CD4-positive, alpha-beta T cell treated with Interleukin-17A for 4 hours (primary cell): ENCODE results near the gene CORO7.

Source experiments
- DNase-seq: peaks from one replicate; pipeline ENCODE4 v3.0.0-alpha.2; 2020; ENCODE audit warnings: mixed read lengths

The CORO7 gene

DNA sequence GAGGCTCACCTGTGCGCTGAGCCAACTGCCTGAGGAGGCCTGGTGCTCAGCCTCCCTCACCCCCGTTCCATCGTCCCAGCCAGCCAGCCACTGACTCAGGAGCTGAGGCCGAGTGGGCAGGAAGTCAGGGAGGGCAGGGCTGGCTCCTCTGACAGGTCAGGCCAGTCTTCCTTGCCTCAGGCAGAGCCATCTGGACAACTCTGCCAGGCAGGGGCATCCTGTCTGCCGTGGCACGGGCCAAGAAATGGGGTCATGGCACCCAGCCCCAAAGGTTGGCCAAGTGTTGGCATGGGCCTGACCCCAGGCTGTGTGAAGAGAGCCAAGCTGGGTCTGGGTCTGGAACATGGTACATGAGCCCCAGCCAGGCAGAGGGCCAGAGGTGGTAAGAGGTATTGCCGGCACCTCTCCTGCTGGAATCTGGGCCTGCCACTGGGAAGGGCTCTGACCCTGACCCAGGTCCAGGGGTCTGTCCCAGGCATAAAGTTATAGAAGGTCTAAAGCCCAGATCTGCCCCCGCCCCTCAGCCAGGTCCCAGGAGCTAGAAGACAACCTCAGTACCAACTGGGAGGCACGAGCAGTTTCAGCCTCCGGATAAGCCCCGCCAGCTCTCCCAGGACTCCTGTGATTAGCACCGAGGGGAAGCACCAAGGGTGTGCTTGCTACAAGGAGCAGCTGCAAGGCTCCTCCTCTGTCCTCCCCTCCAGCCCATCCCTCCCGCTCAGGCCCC lies 47.2 kb downstream of the CORO7 start:
- DNase-seq, result no peak

DNA sequence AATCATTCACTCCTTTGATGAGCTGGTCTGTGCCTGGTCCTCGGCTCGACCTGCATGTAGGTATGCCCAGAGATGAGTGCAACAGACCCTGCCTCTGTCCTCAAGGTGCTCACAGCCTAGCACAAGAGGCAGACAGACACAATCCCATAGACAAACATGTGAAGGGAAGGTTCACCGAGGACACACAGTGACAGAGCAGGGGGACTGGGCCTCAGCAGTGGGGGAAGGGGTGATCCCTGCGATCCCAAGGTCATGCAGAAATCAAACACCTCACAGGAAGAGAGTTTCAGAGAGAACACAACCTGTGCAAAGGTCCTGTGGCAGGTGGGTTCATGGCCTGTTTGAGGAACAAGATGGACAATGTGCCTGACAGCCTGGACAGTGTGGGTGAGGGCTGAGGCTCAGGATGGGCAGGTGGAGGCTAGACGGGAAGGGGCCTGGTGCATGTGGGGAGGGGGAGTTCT lies 49.0 kb downstream of the CORO7 start:
- no peak for DNase-seq

DNA sequence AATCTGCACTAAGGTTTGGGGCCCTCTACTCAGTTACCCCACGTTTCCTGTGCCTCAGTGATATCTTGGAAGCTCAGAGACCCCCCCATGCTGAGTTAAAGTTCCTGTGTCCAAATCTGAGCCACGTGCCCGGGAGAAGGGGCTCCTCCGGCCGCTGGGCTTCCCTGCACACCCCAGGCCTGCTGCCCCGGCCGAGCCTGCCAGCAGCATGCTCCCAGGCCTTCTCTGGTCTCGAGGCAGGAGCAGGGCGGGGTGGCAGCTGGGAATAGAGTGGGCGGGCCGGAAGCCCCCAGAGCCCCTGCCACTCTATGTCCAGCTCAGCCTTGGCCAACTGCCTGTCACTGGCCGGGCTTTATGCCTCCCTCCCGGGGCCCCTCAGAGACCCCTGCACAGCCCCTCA lies 50.4 kb downstream of the CORO7 start:
- no peak for DNase-seq

DNA sequence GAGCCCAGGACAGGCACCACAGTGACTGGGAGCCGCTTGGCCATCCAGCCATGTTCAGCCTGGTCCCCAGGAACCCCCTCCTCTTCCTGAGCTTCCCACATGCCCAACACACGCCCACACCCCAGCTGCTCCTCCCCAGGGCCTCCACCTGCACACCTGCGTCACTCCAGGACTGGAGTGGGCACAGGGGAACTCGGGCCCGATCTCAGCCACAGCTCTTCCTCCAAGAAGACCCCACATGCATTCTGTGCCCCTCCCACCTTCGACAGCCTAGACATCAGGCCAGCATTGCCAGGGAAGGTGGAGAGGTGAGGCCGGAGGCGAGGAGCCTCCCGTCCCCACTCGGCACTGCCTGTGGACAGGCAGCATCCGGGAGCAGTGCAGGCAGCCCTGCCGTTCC lies 50.8 kb downstream of the CORO7 start:
- no peak for DNase-seq

DNA sequence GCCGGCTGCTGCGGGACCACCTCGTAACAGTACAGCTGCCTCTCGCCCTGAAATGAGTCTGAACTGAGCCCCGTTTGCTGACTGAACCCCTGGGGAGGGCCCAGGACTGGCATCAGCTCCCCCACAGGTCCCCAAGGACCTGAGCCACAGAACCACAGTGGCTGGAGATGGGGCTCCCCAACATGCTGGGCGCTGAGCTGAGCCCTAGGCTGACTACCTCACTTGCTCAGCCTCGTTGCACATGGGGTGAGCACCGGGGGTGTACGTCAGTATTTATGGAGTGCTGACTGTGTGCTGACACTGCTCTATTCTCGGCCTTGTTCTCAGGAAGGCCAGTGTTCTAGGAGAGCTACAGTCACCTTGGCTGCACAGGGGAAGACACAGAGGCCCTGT lies 51.4 kb downstream of the CORO7 start:
- no peak for DNase-seq

DNA sequence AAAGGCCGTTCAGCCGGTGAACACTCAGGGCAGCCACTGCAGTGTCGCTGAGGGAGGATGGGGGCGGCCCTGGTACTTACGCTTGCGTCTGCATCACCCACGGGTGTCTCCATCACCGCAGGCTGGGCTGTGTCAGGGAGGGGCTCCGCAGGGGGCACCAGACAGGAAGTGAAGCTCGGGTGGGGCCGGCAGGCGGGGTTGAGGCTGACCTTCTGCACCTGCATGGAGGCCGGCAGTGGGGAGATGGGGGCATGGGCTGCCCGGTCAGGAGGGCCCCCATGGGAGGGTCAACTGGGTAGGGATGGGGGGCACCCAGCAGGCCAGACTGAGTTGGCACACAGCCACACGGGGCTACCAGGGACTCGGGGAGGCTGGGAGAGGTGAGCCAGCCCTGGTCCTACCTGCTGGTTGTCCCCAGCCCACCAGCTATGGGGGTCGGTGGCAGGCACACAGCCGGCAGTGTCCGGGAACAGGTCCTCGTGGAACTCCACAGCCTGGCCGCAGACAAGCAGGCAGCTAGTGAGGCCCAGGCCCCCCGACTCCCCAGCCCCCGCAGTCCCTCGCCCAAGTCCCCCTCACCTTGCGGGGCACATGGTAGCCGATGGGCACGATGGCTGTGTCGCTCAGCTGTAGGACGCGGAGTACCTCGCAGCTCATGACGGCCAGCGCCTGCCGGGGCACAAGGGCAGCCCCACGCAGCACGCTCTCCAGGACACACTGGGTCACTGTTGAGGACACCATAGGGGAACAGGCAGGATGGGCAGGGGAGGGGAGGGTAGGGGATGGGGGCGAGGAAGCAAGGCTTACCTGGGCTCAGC lies 52.0 kb downstream of the CORO7 start:
- DNase-seq, result no peak

DNA sequence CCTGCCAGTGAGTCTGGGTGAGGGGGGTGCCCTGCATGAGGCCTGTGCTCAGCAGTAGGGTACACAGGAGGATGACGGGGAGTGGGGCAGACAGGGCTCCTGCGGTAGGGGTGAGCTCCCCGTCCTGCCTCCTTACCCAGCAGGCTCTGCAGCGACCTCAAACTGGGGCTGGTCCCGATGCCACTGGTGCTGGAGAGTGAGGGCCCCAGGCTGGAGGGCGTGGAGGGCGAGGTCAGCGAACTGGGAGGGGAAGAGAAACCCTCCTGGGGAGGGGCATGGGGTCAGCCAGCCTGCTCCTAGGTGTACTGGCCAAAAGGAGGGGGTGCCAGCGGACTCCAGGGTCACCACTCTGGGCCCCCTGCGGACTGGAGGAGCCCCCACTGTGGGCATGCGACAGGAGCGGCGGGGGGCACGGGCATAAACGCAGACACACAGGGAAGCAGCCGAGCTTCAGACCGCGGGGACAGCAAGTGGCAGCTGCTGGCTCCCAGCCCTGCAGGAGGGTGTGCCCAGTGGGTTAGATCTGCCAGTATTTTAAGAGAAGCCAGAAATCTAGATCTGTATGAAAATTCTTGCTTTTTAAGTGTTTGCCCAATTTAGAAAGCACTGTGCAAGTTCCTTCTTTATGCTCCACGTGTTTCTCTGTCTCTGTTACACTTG lies 53.8 kb downstream of the CORO7 start:
- no peak for DNase-seq

DNA sequence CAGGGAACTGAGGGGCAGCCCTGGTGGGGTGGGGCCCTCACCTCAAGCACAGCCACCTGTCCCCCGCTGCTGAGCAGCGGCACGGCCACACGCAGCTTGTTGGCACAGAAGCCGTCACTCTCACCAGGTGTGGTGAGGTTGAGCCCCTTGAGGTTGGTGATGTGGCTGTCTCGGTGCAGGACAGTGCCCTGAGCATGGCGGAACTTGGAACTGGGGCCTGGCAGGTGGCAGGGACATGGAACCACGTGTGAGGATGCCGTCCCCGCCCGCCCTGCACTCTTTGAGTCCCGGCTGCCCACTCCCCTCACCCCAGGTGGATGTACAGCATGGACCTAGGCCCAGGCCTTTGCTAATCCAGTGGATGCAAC lies 54.5 kb downstream of the CORO7 start:
- DNase-seq, result no peak

DNA sequence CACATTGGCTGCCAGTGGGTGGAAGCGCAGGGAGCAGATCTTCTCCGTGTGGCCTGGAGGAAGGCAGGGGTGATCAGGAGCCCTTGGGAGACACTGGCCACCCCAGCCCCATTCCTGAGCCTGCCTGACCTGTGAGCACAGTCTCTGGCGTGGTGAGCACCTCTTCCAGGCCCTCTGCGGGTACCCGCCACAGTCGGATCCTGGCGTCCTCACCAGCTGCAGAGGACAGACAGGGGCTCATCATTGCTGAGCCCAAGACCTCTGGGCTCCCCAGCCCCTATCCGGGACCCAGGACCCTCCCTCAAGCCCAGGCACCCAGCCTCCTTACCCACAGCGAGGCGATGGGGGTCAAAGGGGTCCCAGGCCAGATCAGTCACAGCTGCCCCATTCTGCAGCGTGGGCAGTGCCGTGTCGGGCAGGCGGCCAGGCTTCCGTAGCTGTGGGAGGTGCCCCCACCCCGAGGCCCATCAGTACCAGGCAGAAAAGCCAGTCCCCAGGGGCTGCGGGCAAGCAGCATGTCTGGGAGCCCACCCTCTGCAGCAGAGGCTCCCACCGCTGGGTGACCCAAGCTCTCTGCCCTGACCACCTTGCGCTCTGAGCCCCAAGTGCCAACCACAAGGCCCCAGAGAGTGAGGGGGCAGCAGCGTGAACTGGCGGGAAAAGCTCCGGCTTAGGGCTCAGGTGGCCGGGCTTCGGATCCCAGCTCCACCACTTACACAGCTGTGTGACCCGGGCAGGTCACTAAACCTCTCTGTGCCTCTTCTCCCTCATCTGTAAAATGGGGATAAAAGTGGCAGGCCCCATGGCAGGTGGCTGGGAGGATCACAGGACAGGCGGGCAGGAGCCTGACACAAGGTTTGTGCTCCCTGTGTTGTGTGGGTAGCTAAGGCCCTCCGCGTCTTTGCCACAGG lies 55.1 kb downstream of the CORO7 start:
- DNase-seq, result no peak

DNA sequence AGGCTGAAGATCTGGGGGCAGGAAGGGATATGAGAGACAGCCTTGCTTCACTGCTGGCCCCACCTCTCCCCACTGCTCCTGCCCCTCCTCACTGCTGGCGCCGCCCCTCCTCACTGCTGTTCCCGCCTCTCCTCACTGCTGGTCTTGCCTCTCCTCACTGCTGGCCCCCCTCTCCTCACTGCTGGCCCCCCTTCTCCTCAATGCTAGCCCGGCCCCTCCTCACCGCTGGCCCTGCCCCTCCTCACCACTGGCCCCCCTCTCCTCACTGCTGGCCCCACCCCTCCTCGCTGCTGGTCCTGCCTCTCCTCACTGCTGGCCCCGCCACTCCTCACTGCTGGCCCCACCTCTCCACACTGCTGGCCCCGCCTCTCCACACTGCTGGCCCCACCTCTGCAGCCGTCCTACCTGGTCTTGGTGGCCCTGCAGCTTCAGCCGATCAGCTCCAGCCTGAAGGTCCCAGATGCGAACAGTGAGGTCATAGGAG lies 55.8 kb downstream of the CORO7 start:
- no peak for DNase-seq

DNA sequence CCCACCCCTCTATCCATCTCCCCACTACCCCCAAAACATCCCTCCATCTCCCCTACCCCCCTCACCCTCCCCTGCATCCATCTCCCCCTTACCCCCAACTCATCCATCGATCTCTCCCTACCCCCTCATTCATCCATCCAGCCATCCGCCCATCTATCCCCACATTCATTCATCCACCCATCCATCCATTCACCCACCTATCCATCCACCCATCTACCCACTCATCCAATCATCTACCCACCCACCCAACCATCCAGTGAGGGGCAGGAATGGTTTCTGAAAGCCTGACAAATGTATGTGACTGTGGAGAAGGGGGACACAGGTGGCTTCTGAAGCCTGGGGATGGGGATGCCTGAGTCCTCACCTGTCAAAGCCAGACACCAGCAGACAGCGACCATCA lies 56.5 kb downstream of the CORO7 start:
- DNase-seq, result no peak

DNA sequence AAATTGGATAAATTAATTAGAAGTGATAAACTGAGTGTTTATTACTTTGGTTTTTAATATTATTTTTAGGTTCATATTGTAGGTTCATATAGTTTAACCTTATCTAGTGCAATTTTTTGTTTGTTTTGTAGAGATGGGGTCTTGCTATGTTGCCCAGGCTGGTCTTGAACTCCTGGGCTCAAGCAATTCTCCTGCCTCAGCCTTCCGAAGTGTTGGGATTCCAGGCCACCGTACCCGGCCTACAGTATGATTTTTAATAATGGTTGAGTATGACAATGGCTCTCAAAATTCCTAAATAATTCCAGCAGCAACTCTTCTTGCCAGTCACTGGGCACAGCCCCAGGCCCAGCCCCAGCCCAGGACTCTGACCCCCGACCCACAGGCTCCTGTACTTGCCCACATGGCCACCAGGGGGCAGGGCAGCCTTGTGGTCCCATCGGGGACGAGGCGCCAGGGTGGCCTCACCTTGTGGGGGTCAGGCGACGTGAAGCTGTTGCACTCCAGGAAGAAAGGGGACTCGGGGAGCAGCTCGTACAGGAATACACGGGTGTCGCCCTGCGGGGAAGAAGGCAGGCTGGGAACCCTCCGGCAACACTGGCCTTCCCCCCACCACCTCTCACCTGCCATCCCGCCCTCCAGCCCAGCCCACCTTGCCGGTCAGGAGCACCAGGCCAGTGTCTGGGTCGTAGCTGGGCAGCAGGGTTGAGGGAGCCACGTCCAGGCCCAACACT lies 57.4 kb downstream of the CORO7 start:
- DNase-seq, result peak; percentile 76

DNA sequence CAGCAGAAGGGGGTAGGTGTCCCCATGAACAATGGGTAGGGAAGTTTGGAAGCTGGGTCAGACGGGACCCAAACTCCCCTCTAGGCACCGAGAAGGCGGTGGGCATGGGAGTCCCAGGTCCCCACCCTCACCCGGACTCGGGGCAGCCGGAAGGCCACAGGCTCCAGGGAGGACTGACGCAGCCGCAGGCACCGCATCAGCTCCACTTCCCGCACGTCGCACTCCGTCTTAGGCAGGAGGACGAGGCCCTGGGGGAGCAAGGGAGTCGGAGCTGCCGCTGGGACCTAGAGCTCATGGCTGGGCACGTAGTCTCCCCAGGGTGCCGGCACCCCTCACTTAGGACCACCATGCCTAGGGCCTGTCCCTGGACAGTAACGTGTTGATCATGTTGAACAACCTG lies 58.2 kb downstream of the CORO7 start:
- DNase-seq, result no peak

DNA sequence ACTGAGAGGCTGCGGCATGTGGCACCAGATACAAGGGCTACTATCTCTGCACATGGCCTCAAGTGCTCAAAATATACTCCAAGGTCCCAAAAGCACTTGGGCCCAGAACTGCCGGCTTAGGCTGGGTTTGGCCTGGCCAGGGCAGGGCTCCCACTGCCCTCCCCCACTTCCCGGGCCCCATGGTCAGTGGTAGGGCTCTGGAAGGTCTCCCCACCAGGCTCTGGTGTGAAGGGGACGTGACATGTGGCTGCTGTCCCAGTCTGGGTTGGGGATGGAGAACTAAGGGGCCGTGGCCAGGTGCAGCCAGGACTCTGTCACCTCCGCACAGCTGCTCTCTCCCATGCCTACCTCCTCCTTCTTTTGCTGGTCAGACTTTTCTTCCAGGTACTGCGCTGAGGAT lies 59.6 kb downstream of the CORO7 start:
- DNase-seq, result no peak

DNA sequence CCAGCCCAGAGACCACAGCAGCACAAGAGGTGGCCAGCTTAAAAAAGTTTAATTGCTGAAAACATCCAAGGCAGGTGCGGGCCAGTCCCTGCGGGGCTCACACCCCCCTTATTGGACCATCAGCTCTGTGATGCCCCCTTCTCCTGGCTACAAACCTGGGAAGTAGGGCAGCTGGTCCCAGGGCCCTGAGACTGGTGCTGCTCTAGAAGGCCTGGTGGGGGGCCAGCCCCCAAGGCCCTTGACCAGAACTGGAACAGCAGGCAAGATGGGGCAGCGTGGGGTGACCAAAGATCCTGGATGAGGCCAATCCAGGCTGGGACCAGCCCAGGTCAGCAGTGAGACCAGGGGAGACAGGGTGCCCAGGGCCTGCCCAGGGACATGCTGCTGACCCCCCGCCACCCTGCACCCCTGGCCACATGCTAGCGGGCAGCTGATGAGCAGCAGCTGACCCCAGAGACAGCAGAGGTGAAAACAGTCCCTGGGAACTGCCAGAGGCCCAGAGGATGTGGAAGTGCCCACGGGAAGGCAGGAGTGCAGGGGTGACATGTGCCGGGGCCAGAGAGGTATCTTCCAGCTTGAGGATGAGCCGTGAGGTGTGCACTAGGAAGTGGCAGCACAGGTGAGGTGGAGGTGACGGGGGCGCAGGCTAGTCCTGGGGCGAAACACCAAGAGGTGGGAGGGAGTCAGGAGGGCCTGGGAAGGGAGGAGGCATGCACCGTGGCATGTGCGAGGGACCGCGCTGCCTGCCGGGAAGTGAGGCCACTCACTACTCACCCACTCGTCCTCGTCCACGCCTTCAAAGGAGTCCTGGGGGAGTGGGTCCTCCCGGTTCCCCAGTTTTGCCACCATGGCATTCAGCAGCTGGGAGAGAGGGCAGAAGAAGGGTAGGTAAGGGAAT lies 61.6 kb downstream of the CORO7 start:
- no peak for DNase-seq

DNA sequence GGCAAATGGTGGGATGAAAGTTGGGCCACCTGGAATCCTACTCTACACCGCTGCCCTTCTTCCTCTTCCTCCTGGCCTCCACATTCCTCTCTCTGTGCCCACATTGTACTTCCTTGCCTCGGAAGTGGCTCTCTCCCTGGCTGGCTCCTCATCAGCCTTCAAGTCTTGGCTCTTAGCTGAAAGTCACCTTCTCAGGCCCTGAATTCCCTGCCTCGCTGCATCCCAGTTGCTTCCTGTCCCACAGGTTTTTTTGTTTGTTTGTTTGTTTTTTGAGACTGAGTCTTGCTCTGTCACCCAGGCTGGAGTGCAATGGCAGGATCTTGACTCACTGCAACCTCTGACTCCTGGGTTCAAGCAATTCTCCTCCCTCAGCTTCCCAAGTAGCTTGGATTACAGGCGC lies 62.7 kb downstream of the CORO7 start:
- no peak for DNase-seq

DNA sequence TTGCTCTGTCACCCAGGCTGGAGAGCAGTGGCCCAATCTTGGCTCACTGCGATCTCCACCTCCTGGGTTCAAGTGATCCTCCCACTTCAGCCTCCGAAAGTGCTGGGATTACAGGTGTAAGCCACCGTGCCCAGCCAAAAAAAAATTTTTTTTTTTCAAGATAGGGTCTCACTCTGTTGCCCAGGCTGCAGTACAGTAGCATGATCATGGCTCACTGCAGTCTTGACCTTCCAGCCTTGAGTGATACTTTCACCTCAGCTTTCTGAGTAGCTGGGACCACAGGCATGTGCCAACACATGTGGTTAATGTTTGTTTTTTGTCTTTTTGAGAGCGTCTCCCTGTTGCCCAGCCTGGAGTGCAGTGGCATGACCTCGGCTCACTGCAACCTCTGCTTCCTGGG lies 63.6 kb downstream of the CORO7 start:
- no peak for DNase-seq

DNA sequence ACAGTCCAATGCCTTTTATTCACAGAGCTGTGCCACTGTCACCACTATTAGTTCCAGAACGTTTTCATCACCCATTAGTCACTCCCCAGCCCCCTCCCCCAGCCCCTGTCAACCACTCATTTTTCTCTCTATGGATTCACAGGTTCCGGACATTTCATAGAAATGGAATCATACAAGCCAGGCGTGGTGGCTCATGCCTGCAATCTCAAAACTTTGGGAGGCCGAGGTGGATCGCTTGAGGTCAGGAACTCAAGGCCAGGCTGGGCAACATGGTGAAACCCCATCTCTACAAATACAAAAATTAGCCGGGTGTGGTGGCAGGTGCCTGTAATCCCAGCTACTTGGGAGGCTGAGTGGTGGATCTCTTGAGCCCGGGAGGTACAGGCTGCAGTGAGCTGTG lies 64.5 kb downstream of the CORO7 start:
- no peak for DNase-seq

DNA sequence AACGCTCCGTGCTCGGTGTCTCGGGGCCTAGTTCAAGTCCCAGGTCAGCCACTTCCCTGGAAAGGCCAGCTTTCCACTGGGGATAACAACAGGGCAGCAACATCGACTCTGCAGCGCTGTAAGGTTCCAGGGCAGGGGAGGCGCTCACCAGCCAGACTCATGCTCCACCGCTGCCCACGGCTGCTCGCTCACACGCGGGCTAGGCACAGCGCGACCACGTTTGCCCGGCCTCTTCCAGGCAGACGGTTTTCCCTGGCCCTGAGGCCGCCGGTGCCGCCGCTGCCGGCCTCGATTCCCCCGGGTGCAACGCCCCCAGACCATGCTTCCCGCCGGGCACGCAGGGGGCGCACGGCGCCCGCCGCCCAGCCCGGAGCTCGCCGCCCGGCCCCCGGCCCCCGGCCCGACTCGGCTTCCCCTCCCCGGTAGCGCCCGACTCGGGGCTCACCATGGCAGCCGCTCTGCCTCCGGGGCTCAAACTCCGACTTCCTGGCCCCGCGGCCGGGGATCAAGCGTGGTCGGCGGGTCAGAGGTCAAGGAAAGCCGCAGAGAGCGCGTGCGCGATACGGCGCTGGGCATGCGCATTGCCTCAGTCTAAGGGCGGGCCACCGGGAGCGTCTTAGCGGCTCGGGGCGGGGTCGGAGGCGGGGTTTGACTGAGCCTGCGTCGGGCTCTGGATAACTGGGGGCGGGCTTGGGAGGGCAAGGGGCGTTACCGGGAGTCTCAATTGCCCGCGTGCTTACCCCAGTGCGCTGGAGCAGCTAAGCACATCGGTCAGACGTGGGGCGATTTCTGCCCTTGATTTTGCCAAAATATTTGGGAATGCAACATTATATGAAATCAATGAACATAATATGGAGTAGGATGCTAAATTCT lies 65.4 kb downstream of the CORO7 start, which contains the start of gene PAM16:
PAM16 (minus strand) TSS at position 535 of the 873 bp plus-strand sequence; CDS start at position 448, 87 bp downstream.
- peak; percentile 100 for DNase-seq

DNA sequence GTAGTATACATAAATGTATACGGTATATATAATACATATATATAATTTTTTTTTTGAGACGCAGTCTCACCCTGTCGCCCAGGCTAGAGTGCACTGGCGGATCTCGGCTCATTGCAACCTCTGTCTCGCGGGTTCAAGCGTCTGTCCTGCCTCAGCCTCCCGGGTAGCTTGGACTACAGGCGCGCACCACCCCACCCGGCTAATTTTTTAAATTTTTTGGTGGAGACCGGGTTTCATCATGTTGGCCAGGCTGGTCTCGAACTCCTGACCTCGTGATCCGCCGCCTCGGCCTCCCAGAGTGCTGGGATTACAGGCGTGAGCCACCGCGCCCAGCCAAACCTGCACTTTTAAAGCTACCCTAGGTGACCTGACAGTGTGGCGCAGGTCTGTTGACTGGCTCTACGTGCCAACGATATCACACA lies 66.0 kb downstream of the CORO7 start:
- DNase-seq, result no peak
